22Rv1 (cell line): ENCODE data around the gene HSPA12A.

Experiments
- CTCF ChIP-seq: fragments of 450-650 bp; IDR thresholded peaks from 2 replicates; pipeline ENCODE4 v1.5.1; 2017; ENCODE audit warnings: mild to moderate bottlenecking
- ZFX ChIP-seq: fragments of 450-650 bp; IDR thresholded peaks from 2 replicates; pipeline ENCODE4 v1.6.1; 2017; ENCODE audit warnings: antibody characterized with exemption, borderline replicate concordance

DNA sequence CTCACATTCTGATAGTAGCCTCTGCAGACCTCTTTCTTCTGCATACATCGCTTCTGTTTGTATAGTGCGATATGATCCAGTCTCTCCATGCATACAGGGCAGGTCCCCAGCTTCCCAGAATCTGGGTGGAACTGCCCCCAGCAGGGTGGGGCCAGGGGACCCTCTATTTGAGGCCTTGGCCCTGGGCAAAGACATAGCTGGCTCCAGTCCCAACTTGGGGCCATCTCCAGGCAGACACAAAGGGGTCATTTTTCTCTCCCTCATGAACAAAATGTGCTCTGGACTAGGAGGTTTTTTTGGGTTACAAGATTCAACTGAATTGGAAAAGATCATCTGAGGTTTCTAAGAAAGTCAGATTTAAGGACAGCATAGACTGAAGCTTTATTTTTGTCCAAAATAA is 21.1 kb upstream of the HSPA12A start:
- TF ChIP-seq CTCF = no peak
- TF ChIP-seq ZFX = no peak
